Kidney (tissue), 14 donors: ENCODE data around the gene ZBTB21. TPM values are rescaled to one million over a fixed set of nuclear protein-coding genes. Genes with fewer than 3 reads are reported as not detected.
"Not testable (repeated sequence)": the region's sequence is repeated elsewhere in the genome, so short reads cannot be mapped to it uniquely, and the experiment has no call there.

Experiments used
- DNase-seq, 5 donors: peaks; one replicate each; pipeline ENCODE4 v3.0.0-alpha.2; 2013 to 2020
- FAIRE-seq: peaks from 2 replicates; lab custom pipeline; 2012; peaks lifted over from hg19 to GRCh38; lab: Jason Lieb, UNC
- H3K27ac ChIP-seq, 2 donors: one replicate each; pipeline ENCODE4 v1.7.0; 2013; ENCODE audit warnings: low read depth in 2 of 2, low read length in 2 of 2, inconsistent platforms in 1 of 2
- H3K27me3 ChIP-seq: one replicate; pipeline ENCODE4 v1.7.1; 2013; ENCODE audit warnings: low read length, inconsistent platforms; ENCODE audit not compliant: control insufficient read depth, insufficient read depth
- H3K36me3 ChIP-seq, 3 donors: one replicate each; pipeline versions ENCODE4 v1.7.0 to v1.7.1; 2013; ENCODE audit warnings: low read length in 3 of 3, control low read depth in 1 of 3, inconsistent platforms in 1 of 3; ENCODE audit not compliant: insufficient read depth in 3 of 3, control insufficient read depth in 2 of 3
- H3K4me1 ChIP-seq, 3 donors: one replicate each; pipeline versions ENCODE4 v1.7.0 to v1.7.1; 2013; ENCODE audit warnings: low read length in 3 of 3, inconsistent platforms in 1 of 3, low read depth in 1 of 3; ENCODE audit not compliant: control insufficient read depth in 2 of 3, insufficient read depth in 2 of 3
- H3K4me3 ChIP-seq, 3 donors: one replicate each; pipeline versions ENCODE4 v1.7.0 to v1.8.1; 2013; ENCODE audit warnings: low read length in 3 of 3, control low read depth in 1 of 3, inconsistent platforms in 1 of 3
- H3K9ac ChIP-seq, 3 donors: one replicate each; pipeline versions ENCODE4 v1.7.0 to v1.7.1; 2013; ENCODE audit warnings: low read length in 3 of 3, control low read depth in 1 of 3, inconsistent platforms in 1 of 3
- H3K9me3 ChIP-seq, 3 donors: one replicate each; pipeline versions ENCODE4 v1.7.0 to v1.7.1; 2013; ENCODE audit warnings: low read length in 3 of 3, control low read depth in 1 of 3, inconsistent platforms in 1 of 3; ENCODE audit not compliant: control insufficient read depth in 2 of 3, insufficient read depth in 1 of 3
- CTCF ChIP-seq: IDR thresholded peaks from 3 replicates; pipeline ENCODE4 v1.5.1; 2012; ENCODE audit warnings: mild to moderate bottlenecking, moderate library complexity, borderline replicate concordance; ENCODE audit not compliant: insufficient read depth; ENCODE audit errors: extremely low read depth
- intact Hi-C: fragments of 100-400 bp; cut with DNase I; formaldehyde crosslinking; loops from one replicate; pipeline ENCODE4 v1.11.1; 2022
- polyA plus RNA-seq: library from polyadenylated mRNA; stranded (reverse); fragments of 350-450 nt; fragmentation: Illumina TruSeq; extraction: RNeasy Lipid Tissue Mini Kit (QIAGEN cat#74804); gene quantifications from one replicate; pipeline ENCODE4 v1.2.3, GENCODE V29; 2014; ENCODE audit warnings: low read depth, low replicate concordance; ENCODE audit not compliant: insufficient read depth
- total RNA-seq: library from RNA; stranded (reverse); fragmentation: NEBNext Ultra II Directional; extraction: Animal tissue kit (Norgen Biotek cat#: 25700); gene quantifications from one replicate; pipeline ENCODE4 v1.2.1, GENCODE V29; 2021
- donor health status: control.
- donor health status: control.
- donor health status: control.
- donor health status: control.
- donor health status: control.
- donor health status: DM: yes; HTN: yes; CAD: no.
- donor health status: Normal renal cell carcinoma (clear cell type).

ZBTB21 gene
- total and polyA plus RNA-seq, 2 donors from 2014 or later = 2.3 to 16.0 TPM

- FAIRE-seq = no peak
- no peaks in the 10 kb centered on the region for H3K36me3 ChIP-seq
- no peak overlapping the region for H3K4me3 ChIP-seq
- no peak overlapping the region for H3K9ac ChIP-seq
- H3K9me3 ChIP-seq = no peaks in the 10 kb centered on the region
- intact Hi-C loops = no loop called here
- DNase-seq = no peak
- peaks cover 0 to 18% (median 11%) of the 10 kb centered on the region in 3 donors for H3K4me1 ChIP-seq
- H3K27ac ChIP-seq = no peak overlapping the region
- H3K27me3 ChIP-seq = no peaks in the 10 kb centered on the region
- TF ChIP-seq CTCF = no peak
Measured at GRCh38 chr21:41960386-41960785, 49.8 kb downstream of the ZBTB21 start.

- H3K27me3 ChIP-seq, H3K4me3 ChIP-seq, H3K27ac ChIP-seq, DNase-seq, intact Hi-C loops, FAIRE-seq, H3K9me3 ChIP-seq, H3K9ac ChIP-seq, H3K36me3 ChIP-seq: not testable (repeated sequence)
- H3K4me1 ChIP-seq = peaks cover 0 to 19% (median 11%) of the 10 kb centered on the region in 3 donors
Measured at GRCh38 chr21:41959697-41960096, 50.5 kb downstream of the ZBTB21 start.

- intact Hi-C loops = no loop called here
- Histone ChIP-seq H3K36me3 (no peaks in the 10 kb centered on the region), H3K27ac (no peak overlapping the region), H3K27me3 (no peaks in the 10 kb centered on the region), H3K9ac (no peak overlapping the region), H3K9me3 (no peaks in the 10 kb centered on the region), H3K4me3 (no peak overlapping the region), H3K4me1 (peaks cover 0 to 25% (median 11%) of the 10 kb centered on the region in 3 donors)
- TF ChIP-seq CTCF = no peak
- FAIRE-seq (no peak), DNase-seq (no peak)
Measured at GRCh38 chr21:41958886-41959563, 51.1 kb downstream of the ZBTB21 start.

GRCh38 chr21:41957991-41958766 lies 52.0 kb downstream of the ZBTB21 start:
- Histone ChIP-seq H3K9ac (peak overlapping the region in 1 of 3 donors; percentile 51), H3K4me1 (peaks cover 0 to 25% (median 11%) of the 10 kb centered on the region in 3 donors), H3K4me3 (no peak overlapping the region), H3K36me3 (no peaks in the 10 kb centered on the region), H3K27me3 (no peaks in the 10 kb centered on the region), H3K27ac (peak overlapping the region; percentile 55 to 64), H3K9me3 (no peaks in the 10 kb centered on the region)
- intact Hi-C loops = no loop called here
- DNase-seq (peak in 4 of 5 donors; percentile 65 to 92 (median 83)), FAIRE-seq (no peak)
- TF ChIP-seq CTCF = peak; percentile 19
